HEK293T (cell line): Measurements from ENCODE around the gene PBX4.

Source experiments
- FOXM1 ChIP-seq: fragments of 450-650 bp; IDR thresholded peaks from 2 replicates; pipeline ENCODE4 v1.6.1; 2017; ENCODE audit warnings: mild to moderate bottlenecking, borderline replicate concordance
- L3MBTL2 ChIP-seq: fragments of 450-650 bp; conservative IDR thresholded peaks from 2 replicates; pipeline ENCODE4 v1.6.1; 2016; ENCODE audit warnings: mild to moderate bottlenecking
- NFRKB ChIP-seq: fragments of 450-650 bp; IDR thresholded peaks from 2 replicates; pipeline ENCODE4 v1.6.1; 2016; ENCODE audit warnings: mild to moderate bottlenecking, moderate library complexity
- SP1 ChIP-seq: fragments of 450-650 bp; IDR thresholded peaks from 2 replicates; pipeline ENCODE4 v1.6.1; 2017
- ZNF384 ChIP-seq: fragments of 450-650 bp; IDR thresholded peaks from 2 replicates; pipeline ENCODE4 v1.6.1; 2016

DNA sequence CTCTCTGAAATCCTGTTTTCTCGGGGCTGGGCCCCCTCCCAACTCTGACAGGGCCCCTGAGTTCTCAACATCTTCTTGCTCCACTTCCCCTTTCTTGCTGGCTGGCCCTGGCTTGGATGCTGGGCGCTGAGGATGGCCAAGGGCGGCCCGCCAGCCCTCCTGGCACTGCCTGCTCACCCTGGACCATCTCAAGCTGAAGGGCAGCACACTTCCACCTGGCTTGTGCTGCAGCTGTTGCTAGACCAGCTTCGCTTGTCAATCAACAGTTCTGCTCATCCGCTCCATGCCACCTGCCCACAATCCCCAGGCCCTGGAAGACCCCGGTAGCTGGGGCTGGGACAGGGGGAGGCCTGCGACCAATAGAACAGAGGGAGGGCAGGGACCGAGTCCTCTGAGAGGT is 31.8 kb upstream of the PBX4 start:
- TF ChIP-seq FOXM1: no peak
- TF ChIP-seq SP1: no peak
- no peak for TF ChIP-seq ZNF384
- no peak for TF ChIP-seq L3MBTL2
- no peak for TF ChIP-seq NFRKB
